Lung (tissue), 12 donors: ENCODE data around the gene CNTN5. TPM values are rescaled to one million over a fixed set of nuclear protein-coding genes. Genes with fewer than 3 reads are reported as not detected.

ENCODE experiments used
- ATAC-seq: fragments of 200-7000 bp; cut with Tn5 transposase; one replicate; pipeline ENCODE4 v1.9.1; 2020; ENCODE audit warnings: moderate number of reproducible peaks; ENCODE audit not compliant: insufficient read depth, low FRiP score
- DNase-seq, 3 donors: peaks; one replicate each; pipeline ENCODE4 v3.0.0-alpha.2; 2013 to 2017
- H3K27ac ChIP-seq, 2 donors: one replicate each; pipeline ENCODE4 v1.5.1; 2013; ENCODE audit warnings: mild to moderate bottlenecking in 2 of 2, moderate library complexity in 2 of 2, control low read depth in 1 of 2, inconsistent platforms in 1 of 2, low read depth in 1 of 2, low read length in 1 of 2
- H3K27me3 ChIP-seq, 3 donors: one replicate each; pipeline ENCODE4 v1.5.1; 2013; ENCODE audit warnings: low read length in 2 of 3; ENCODE audit not compliant: control insufficient read depth in 3 of 3, insufficient read depth in 3 of 3
- H3K36me3 ChIP-seq, 4 donors: one replicate each; pipeline ENCODE4 v1.5.1; 2013; ENCODE audit warnings: low read length in 4 of 4, mild to moderate bottlenecking in 1 of 4, moderate library complexity in 1 of 4; ENCODE audit not compliant: control insufficient read depth in 4 of 4, insufficient read depth in 4 of 4
- H3K4me1 ChIP-seq, 5 donors: one replicate each; pipeline ENCODE4 v1.5.1; 2013; ENCODE audit warnings: low read length in 5 of 5, mild to moderate bottlenecking in 2 of 5, moderate library complexity in 1 of 5; ENCODE audit not compliant: control insufficient read depth in 5 of 5, insufficient read depth in 5 of 5
- H3K4me3 ChIP-seq: one replicate; pipeline ENCODE4 v1.5.1; 2013; ENCODE audit warnings: mild to moderate bottlenecking, control low read depth, moderate library complexity
- H3K9ac ChIP-seq, 2 donors: one replicate each; pipeline ENCODE4 v1.5.1; 2013; ENCODE audit warnings: low read length in 2 of 2, control low read depth in 1 of 2; ENCODE audit not compliant: insufficient read depth in 1 of 2
- H3K9me3 ChIP-seq, 4 donors: one replicate each; pipeline ENCODE4 v1.5.1; 2013; ENCODE audit warnings: low read length in 3 of 4, mild to moderate bottlenecking in 1 of 4, moderate library complexity in 1 of 4; ENCODE audit not compliant: control insufficient read depth in 4 of 4, insufficient read depth in 3 of 4
- CTCF ChIP-seq: IDR thresholded peaks from 2 replicates; pipeline ENCODE4 v1.5.1; 2012; ENCODE audit warnings: mild to moderate bottlenecking; ENCODE audit errors: control extremely low read depth, extremely low read depth
- WGBS, 2 donors: extraction: QIAGEN DNeasy Blood & Tissue Kit; methylation state at CpG; one replicate each; pipeline ENCODE4 v1.1.7; 2013; 5-methylcytosine and 5-hydroxymethylcytosine counted together
- polyA plus RNA-seq, 2 donors: library from polyadenylated mRNA; stranded (reverse); fragments of 200-250 nt; gene quantifications; one replicate each; pipeline ENCODE4 v1.2.1, GENCODE V29; 2013
- total RNA-seq, 2 donors: library from RNA; depleted of rRNA in 1 of 2; stranded (reverse); fragments of >200 nt in 1 of 2; gene quantifications; one replicate each; pipeline ENCODE4 v1.2.1, GENCODE V29; 2014 to 2021
- donor health status: control.
- donor health status: control.
- donor health status: Bipolar disorder and iron deficiency.
- donor health status: healthy.
- donor health status: DM: yes; HTN: yes; CAD: no.

Gene CNTN5
- total and polyA plus RNA-seq, 4 donors, result 0.10 to 0.80 (median 0.44) TPM

GRCh38 chr11:100105255-100105981 is 1084.7 kb downstream of the CNTN5 start:
- H3K9ac ChIP-seq, result no peak overlapping the region
- peaks cover 0 to 4% (median 0%) of the 10 kb centered on the region in 4 donors for H3K9me3 ChIP-seq
- H3K4me1 ChIP-seq, result peaks cover 0 to 3% (median 0%) of the 10 kb centered on the region in 5 donors
- H3K4me3 ChIP-seq, result no peak overlapping the region
- no peak for DNase-seq
- WGBS, 2 donors, result 73 to 78% methylated on average over 4 of the region's 4 CpGs
- ATAC-seq, result no peak
- no peak overlapping the region for H3K27ac ChIP-seq
- H3K27me3 ChIP-seq, result no peaks in the 10 kb centered on the region
- no peaks in the 10 kb centered on the region for H3K36me3 ChIP-seq
- TF ChIP-seq CTCF, result no peak

DNA sequence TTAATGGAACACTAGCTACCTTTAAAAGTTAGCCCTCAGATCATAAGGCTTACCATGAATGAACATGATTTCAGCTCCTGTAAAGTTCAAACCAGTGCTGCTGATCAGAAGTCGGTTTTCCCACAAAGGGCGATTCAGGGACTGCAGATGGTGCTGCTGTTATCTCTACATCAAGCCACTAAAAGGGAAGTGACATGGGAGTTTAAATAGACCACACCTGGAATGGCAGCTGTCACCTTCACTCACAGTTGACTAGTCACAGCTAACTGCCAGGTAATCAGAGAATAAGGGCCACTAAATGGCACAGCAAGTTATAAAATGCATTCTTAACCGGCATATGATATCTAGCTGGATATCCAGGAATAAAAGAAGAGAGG is 1085.2 kb downstream of the CNTN5 start:
- no peak overlapping the region for H3K9ac ChIP-seq
- H3K36me3 ChIP-seq, result no peaks in the 10 kb centered on the region
- H3K4me1 ChIP-seq, result peaks cover 0 to 3% (median 0%) of the 10 kb centered on the region in 5 donors
- no peak for DNase-seq
- H3K27me3 ChIP-seq, result no peaks in the 10 kb centered on the region
- WGBS, 2 donors, result 37 to 39% methylated on average over 3 of the region's 3 CpGs
- no peak overlapping the region for H3K4me3 ChIP-seq
- no peak for TF ChIP-seq CTCF
- no peak for ATAC-seq
- peaks cover 0 to 4% (median 0%) of the 10 kb centered on the region in 4 donors for H3K9me3 ChIP-seq
- H3K27ac ChIP-seq, result no peak overlapping the region

GRCh38 chr11:100119176-100119575 is 1098.4 kb downstream of the CNTN5 start:
- TF ChIP-seq CTCF, result no peak
- no peaks in the 10 kb centered on the region for H3K36me3 ChIP-seq
- DNase-seq (no peak), ATAC-seq (no peak)
- H3K9ac ChIP-seq, result no peak overlapping the region
- no peaks in the 10 kb centered on the region for H3K4me1 ChIP-seq
- no peak overlapping the region for H3K4me3 ChIP-seq
- WGBS, 2 donors, result 51 to 75% methylated on average over 1 of the region's 1 CpG
- no peak overlapping the region for H3K27ac ChIP-seq
- no peaks in the 10 kb centered on the region for H3K27me3 ChIP-seq
- H3K9me3 ChIP-seq, result no peaks in the 10 kb centered on the region
